PFSK-1 (cell line): ENCODE data around the gene MYO9A.

ENCODE experiments used
- FOXP2 ChIP-seq: optimal IDR thresholded peaks from 2 replicates; pipeline ENCODE3; 2011; ENCODE audit warnings: borderline replicate concordance, control low read depth, inconsistent platforms; ENCODE audit not compliant: insufficient read depth; ENCODE audit errors: extremely low read length, extremely low read depth
- POLR2AphosphoS5 ChIP-seq: IDR thresholded peaks from 2 replicates; pipeline ENCODE4 v1.6.1; 2012; ENCODE audit warnings: low read depth, mild to moderate bottlenecking, control low read depth, low read length, moderate library complexity
- REST ChIP-seq, 2 experiments: IDR thresholded peaks; 2 replicates each; pipeline versions ENCODE4 v1.6.1 to v1.8.0; 2011 to 2012; ENCODE audit warnings: low read depth in 2 of 2, low read length in 2 of 2, control low read depth in 1 of 2, inconsistent platforms in 1 of 2, mild to moderate bottlenecking in 1 of 2, moderate library complexity in 1 of 2; ENCODE audit not compliant: insufficient read depth in 1 of 2
- SIN3A ChIP-seq: IDR thresholded peaks from 2 replicates; pipeline ENCODE4 v1.6.1; 2012; ENCODE audit warnings: mild to moderate bottlenecking, low read length, moderate library complexity, borderline replicate concordance; ENCODE audit not compliant: insufficient read depth
- TAF1 ChIP-seq: IDR thresholded peaks from 2 replicates; pipeline ENCODE4 v1.6.1; 2012; ENCODE audit warnings: low read length, control low read depth, borderline replicate concordance; ENCODE audit not compliant: insufficient read depth

The MYO9A gene

GRCh38 chr15:71934446-71934845 lies 183.5 kb downstream of the MYO9A start:
- TF ChIP-seq FOXP2 (no peak), POLR2AphosphoS5 (no peak), SIN3A (no peak), REST (IDR thresholded peaks at IDR 0.05; ENCODE audit: insufficient read depth in 1 of 2, low read depth in 2 of 2, low read length in 2 of 2) (no peak), TAF1 (no peak)

DNA sequence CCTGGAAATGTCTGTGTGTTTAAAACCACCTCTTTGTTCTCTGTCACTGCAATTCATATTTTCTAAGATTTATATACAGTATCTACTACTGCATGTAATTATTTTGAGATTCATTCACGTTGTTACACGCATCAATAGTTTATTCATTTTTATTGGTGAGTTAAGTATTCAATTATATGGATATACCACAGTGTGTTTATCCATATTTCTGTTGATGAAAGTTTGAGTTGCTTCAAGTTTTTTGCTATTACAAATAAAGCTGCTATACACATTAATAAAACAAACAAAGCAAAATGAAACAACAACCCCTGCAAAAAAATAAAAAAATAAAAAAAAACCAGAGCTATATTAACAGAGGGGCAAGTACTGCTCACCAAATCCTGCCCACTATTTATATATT lies 185.3 kb downstream of the MYO9A start:
- no peak for TF ChIP-seq FOXP2
- no peak for TF ChIP-seq SIN3A
- TF ChIP-seq REST (IDR thresholded peaks at IDR 0.05; ENCODE audit: insufficient read depth in 1 of 2, low read depth in 2 of 2, low read length in 2 of 2): no peak
- no peak for TF ChIP-seq POLR2AphosphoS5
- TF ChIP-seq TAF1: no peak

GRCh38 chr15:71931261-71931660 lies 186.7 kb downstream of the MYO9A start:
- TF ChIP-seq FOXP2 (no peak), SIN3A (no peak), TAF1 (no peak), REST (IDR thresholded peaks at IDR 0.05; ENCODE audit: insufficient read depth in 1 of 2, low read depth in 2 of 2, low read length in 2 of 2) (no peak)

DNA sequence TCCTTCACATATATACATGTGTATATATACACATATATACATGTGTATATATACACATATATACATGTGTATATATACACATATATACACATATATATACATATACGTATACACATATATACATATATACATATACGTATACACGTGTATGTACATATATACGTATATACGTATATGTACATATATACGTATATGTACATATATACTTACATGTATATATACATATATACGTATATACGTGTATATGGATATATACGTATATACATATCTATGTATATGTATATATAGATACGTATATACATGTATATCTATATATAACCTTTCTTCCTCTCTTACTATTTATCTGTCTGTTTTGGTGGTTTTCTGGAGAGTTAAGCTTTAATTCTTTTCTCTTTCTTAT lies 192.8 kb downstream of the MYO9A start:
- TF ChIP-seq SIN3A (no peak), TAF1 (no peak), FOXP2 (no peak), REST (IDR thresholded peaks at IDR 0.05; ENCODE audit: insufficient read depth in 1 of 2, low read depth in 2 of 2, low read length in 2 of 2) (no peak), POLR2AphosphoS5 (no peak)

DNA sequence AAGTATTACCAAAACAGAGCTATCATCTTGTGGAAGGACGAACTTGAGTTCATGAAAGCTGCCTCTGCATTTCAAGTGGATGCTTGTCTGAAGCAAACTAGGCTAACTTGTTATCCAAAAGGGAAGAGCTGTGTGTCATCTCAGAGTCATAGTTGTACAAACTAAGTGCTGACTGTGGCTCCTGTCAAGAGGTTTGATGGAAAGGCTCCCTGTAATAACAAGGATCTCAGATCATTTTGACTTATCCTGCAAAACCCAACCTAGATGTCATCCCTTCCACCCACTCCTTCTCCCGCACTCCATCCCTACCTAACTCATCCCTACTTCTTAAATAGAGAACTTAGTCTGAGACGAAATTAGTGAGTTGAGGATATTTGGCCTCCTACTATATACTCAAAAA lies 196.8 kb downstream of the MYO9A start:
- no peak for TF ChIP-seq FOXP2
- no peak for TF ChIP-seq REST (IDR thresholded peaks at IDR 0.05; ENCODE audit: insufficient read depth in 1 of 2, low read depth in 2 of 2, low read length in 2 of 2)
